Activated CD4-positive, alpha-beta T cell treated with anti-CD3 and anti-CD28 coated beads, Interleukin-2, amount 50 U/mL, for 24 hours (primary cell): ENCODE measurements around the gene IGF2BP2.

Experiments
- DNase-seq, 2 donors: peaks; one replicate each; pipeline ENCODE4 v3.0.0-alpha.2; 2020; ENCODE audit warnings: low read depth in 1 of 2, low spot score in 1 of 2

Gene IGF2BP2

GRCh38 chr3:185737740-185738680 lies 86.8 kb downstream of the IGF2BP2 start:
- DNase-seq = no peak

- no peak for DNase-seq
Measured at GRCh38 chr3:185737020-185737419, 87.8 kb downstream of the IGF2BP2 start.

- no peak for DNase-seq
Measured at GRCh38 chr3:185734725-185735096, 90.1 kb downstream of the IGF2BP2 start.

GRCh38 chr3:185733980-185734724 lies 90.7 kb downstream of the IGF2BP2 start:
- DNase-seq = no peak

- DNase-seq = no peak
Measured at GRCh38 chr3:185732782-185733181, 92.1 kb downstream of the IGF2BP2 start.

GRCh38 chr3:185730550-185730949 lies 94.3 kb downstream of the IGF2BP2 start:
- DNase-seq = no peak

GRCh38 chr3:185729337-185730055 lies 95.3 kb downstream of the IGF2BP2 start:
- DNase-seq = no peak

GRCh38 chr3:185728630-185729336 lies 96.1 kb downstream of the IGF2BP2 start:
- DNase-seq = no peak

GRCh38 chr3:185727873-185728272 lies 97.0 kb downstream of the IGF2BP2 start:
- no peak for DNase-seq

GRCh38 chr3:185726254-185726967 lies 98.4 kb downstream of the IGF2BP2 start:
- DNase-seq = no peak

- DNase-seq = no peak
Measured at GRCh38 chr3:185724761-185725160, 100.1 kb downstream of the IGF2BP2 start.

- no peak for DNase-seq
Measured at GRCh38 chr3:185724251-185724650, 100.6 kb downstream of the IGF2BP2 start.

- DNase-seq = no peak
Measured at GRCh38 chr3:185722881-185723280, 102.0 kb downstream of the IGF2BP2 start.

- DNase-seq = no peak
Measured at GRCh38 chr3:185721970-185722369, 102.9 kb downstream of the IGF2BP2 start.

GRCh38 chr3:185720326-185720725 lies 104.5 kb downstream of the IGF2BP2 start:
- DNase-seq = no peak

- DNase-seq = no peak
Measured at GRCh38 chr3:185718736-185719593, 105.9 kb downstream of the IGF2BP2 start.

- no peak for DNase-seq
Measured at GRCh38 chr3:185717627-185718402, 107.0 kb downstream of the IGF2BP2 start.

GRCh38 chr3:185717121-185717520 lies 107.7 kb downstream of the IGF2BP2 start:
- DNase-seq = no peak
